Measurements from ENCODE around the gene ARMC7.

DNA sequence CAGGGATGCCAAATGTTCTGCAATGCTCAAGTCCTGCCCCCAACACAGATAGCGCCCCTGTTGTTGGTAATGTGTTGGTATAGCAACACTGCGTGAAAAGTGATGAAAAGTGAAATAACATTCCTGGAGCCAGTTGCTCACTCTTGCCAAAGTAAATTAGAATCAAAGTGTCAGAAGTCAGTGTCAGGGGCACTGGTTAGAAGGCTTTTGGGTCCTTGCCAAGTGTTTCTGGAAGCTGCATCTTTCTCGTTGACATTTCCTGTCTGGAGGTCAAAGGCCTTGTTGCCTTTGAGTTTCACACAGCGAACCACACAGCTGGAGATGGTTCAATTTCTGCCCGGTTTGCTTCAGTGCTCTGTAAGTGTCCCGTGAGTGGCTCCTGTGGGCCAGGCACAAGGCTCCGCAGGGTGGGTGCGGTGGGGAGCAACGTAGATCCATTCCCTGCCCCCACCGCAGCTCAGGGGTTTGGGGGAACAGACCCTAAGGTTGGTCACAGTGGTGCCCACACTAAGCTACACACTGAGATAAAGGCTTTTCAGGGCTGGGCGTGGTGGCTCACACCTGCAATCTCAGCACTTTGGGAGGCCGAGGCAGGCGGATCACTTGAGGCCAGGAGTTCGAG, 25.6 kb upstream of the ARMC7 start:
- TF ChIP-seq, protein P1, sequence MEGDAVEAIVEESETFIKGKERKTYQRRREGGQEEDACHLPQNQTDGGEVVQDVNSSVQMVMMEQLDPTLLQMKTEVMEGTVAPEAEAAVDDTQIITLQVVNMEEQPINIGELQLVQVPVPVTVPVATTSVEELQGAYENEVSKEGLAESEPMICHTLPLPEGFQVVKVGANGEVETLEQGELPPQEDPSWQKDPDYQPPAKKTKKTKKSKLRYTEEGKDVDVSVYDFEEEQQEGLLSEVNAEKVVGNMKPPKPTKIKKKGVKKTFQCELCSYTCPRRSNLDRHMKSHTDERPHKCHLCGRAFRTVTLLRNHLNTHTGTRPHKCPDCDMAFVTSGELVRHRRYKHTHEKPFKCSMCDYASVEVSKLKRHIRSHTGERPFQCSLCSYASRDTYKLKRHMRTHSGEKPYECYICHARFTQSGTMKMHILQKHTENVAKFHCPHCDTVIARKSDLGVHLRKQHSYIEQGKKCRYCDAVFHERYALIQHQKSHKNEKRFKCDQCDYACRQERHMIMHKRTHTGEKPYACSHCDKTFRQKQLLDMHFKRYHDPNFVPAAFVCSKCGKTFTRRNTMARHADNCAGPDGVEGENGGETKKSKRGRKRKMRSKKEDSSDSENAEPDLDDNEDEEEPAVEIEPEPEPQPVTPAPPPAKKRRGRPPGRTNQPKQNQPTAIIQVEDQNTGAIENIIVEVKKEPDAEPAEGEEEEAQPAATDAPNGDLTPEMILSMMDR (IDR thresholded peaks at IDR 0.05; ENCODE audit: low read length) = no peak
- no peak for TF ChIP-seq EZH2 (optimal IDR thresholded peaks at IDR 0.05; ENCODE audit: low read depth, low read length)
- no peak for TF ChIP-seq EZH2phosphoT487 (IDR thresholded peaks at IDR 0.05; ENCODE audit: low read length)
